ENCODE results near the gene CBLC.

- TF ChIP-seq CTCF (IDR thresholded peaks at IDR 0.05) (no peak), EZH2 (IDR thresholded peaks at IDR 0.05; ENCODE audit: borderline replicate concordance, insufficient read depth, low read depth, low read length, poor library complexity, severe bottlenecking) (no peak)
These were observed 36.4 kb upstream of the CBLC start for GRCh38 chr19:44741258-44741731.

Data from B cell (primary cell).